22Rv1 (cell line): Measurements from ENCODE around the gene WDR1.

Experiments used
- H3K27ac ChIP-seq: fragments of 450-650 bp; 2 replicates; pipeline ENCODE4 v1.5.1; 2017
- CTCF ChIP-seq: fragments of 450-650 bp; IDR thresholded peaks from 2 replicates; pipeline ENCODE4 v1.5.1; 2017; ENCODE audit warnings: mild to moderate bottlenecking
- ZFX ChIP-seq: fragments of 450-650 bp; IDR thresholded peaks from 2 replicates; pipeline ENCODE4 v1.6.1; 2017; ENCODE audit warnings: antibody characterized with exemption, borderline replicate concordance

The WDR1 gene

DNA sequence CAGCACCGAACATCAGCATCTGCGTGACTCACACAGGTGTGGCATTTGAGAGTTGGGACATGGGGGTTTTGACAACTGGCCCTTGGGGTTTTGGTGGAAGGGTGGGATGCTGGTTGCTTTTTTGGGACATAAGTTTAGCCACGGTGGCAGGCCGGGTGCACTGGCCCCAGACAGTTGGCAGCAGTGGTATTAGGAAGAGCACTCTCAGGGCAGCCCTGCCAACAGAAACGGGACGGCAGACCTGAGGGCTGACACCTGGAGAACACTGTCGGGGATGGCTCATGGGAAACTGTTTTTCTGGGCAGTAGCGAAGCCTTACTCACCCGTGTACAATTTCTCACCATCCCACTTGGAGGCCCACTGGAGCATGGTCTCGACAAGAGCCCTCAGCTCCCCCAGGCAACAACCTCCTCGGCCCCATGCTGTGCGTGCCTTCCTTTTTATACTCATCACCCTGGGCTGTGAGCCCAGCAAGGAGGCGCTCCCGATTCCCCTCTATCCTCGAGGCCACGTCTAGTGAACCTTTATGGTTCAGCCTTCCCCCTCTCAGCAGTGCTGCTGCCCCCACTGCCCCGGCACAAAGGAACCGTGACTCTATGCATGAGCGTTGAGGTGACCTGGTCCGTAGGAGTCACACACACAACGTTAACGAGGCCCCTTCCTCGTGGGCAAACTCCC lies 30.6 kb downstream of the WDR1 start:
- no peak for TF ChIP-seq CTCF
- no peak overlapping the region for H3K27ac ChIP-seq

- no peak for TF ChIP-seq ZFX
- no peak for TF ChIP-seq CTCF
- H3K27ac ChIP-seq, result no peak overlapping the region
Observed at GRCh38 chr4:10085386-10085785, 31.2 kb downstream of the WDR1 start.

- no peak for TF ChIP-seq CTCF
- no peak for TF ChIP-seq ZFX
- no peak overlapping the region for H3K27ac ChIP-seq
Observed at GRCh38 chr4:10084651-10085358, 31.8 kb downstream of the WDR1 start.

- TF ChIP-seq ZFX (no peak), CTCF (no peak)
- no peak overlapping the region for H3K27ac ChIP-seq
Observed at GRCh38 chr4:10083861-10084641, 32.5 kb downstream of the WDR1 start.

- no peak overlapping the region for H3K27ac ChIP-seq
- TF ChIP-seq ZFX (no peak), CTCF (no peak)
Observed at GRCh38 chr4:10083331-10083771, 33.2 kb downstream of the WDR1 start.

DNA sequence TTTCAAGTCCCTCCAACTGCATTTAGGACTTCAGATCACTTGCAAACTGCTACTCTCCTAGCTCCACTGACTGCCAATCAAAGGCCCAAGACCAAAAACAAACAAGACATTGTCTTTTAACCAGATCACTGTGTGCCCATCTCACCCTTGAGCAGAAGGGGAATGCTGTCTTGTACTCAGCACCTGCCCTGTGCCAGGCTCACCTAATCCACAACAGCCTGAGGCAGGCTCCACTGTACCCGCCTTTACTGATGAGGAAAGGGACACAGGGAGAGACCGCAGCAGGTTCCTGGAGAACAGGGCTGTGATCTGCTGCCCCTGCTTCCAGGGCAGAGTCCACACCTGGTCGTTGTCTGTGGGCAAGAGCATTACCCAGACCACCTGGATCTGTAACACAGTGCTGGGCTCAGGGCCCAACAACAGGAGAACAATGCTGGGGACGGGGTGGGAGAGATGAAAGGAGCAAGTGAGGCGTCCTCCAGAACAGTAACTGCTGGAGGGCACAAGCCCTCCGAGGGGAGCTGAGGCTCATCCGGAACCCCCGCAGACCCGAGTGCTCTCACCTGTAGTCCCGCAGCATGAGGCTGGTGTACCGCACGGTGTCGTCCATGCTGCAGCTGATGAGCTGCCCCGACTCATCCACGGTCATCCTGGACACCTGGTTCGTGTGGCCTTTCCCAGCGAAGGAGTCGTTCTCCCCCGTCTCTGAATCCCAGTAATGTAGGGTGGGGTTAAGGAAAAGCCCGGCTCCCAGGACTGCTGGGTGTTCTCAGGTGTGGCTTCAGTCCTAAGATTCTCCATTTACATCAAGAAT lies 33.9 kb downstream of the WDR1 start:
- H3K27ac ChIP-seq, result no peak overlapping the region
- TF ChIP-seq ZFX (no peak), CTCF (no peak)
